PC-9 (cell line): ENCODE measurements around the gene FSIP1. TPM values are rescaled to one million over a fixed set of nuclear protein-coding genes. Genes with fewer than 3 reads are reported as not detected.
"Not testable (repeated sequence)": the region's sequence is repeated elsewhere in the genome, so short reads cannot be mapped to it uniquely, and the experiment has no call there.

Experiments used
- BruUV-seq: library from RNA; stranded (reverse); fragments of 400-500 nt; replicated peaks from 2 replicates; lab custom pipeline; 2021; lab: Mats Ljungman, UMichigan
- CTCF ChIA-PET: fragments of 300-600 bp; sonication (Branson Sonifier 250); formaldehyde crosslinking; loops from one replicate; lab custom pipeline; 2022; ENCODE audit warnings: antibody characterized with exemption; lab: Charles Lee
- POLR2A ChIA-PET: fragments of 300-600 bp; sonication (Branson Sonifier 250); formaldehyde crosslinking; loops from one replicate; lab custom pipeline; 2022; ENCODE audit warnings: antibody characterized with exemption; ENCODE audit not compliant: unreplicated experiment; lab: Charles Lee
- DNase-seq, 2 experiments: peaks; one replicate each; pipeline versions ENCODE4 v3.0.0 to v3.0.0-alpha.2; 2015 to 2022; ENCODE audit warnings: mixed read lengths in 1 of 2
- H2AFZ ChIP-seq: fragments of 200-600 bp; sonication (generic); 2 replicates; pipeline ENCODE4 v1.8.1; 2017; ENCODE audit warnings: antibody characterized with exemption
- H3F3A ChIP-seq: fragments of 200-600 bp; sonication (generic); 2 replicates; pipeline ENCODE4 v1.8.1; 2017; ENCODE audit warnings: antibody characterized with exemption, mild to moderate bottlenecking, low read depth; ENCODE audit not compliant: insufficient read depth
- H3K27ac ChIP-seq: fragments of 200-600 bp; sonication (generic); 2 replicates; pipeline ENCODE4 v1.6.1; 2016; ENCODE audit warnings: mixed run types
- H3K27me3 ChIP-seq: fragments of 200-600 bp; sonication (generic); 2 replicates; pipeline ENCODE4 v1.6.1; 2016; ENCODE audit warnings: low read depth, mixed run types; ENCODE audit not compliant: insufficient read depth
- H3K36me3 ChIP-seq: fragments of 200-600 bp; sonication (generic); 2 replicates; pipeline ENCODE4 v1.6.1; 2016; ENCODE audit warnings: low read depth, mixed run types
- H3K4me1 ChIP-seq: fragments of 200-600 bp; sonication (generic); replicated peaks from 2 replicates; pipeline ENCODE4 v1.6.1; 2016; ENCODE audit warnings: mixed run types; ENCODE audit not compliant: insufficient read depth
- H3K4me2 ChIP-seq: fragments of 200-600 bp; sonication (generic); 2 replicates; pipeline ENCODE4 v1.6.1; 2017; ENCODE audit warnings: mixed run types
- H3K4me3 ChIP-seq: fragments of 200-600 bp; sonication (generic); 2 replicates; pipeline ENCODE4 v1.6.1; 2016; ENCODE audit warnings: mixed run types
- H3K79me2 ChIP-seq: fragments of 200-600 bp; sonication (generic); 2 replicates; pipeline ENCODE4 v1.6.1; 2017; ENCODE audit warnings: low read depth, mixed run types
- H3K9me2 ChIP-seq: fragments of 200-600 bp; sonication (generic); 2 replicates; pipeline ENCODE4 v1.8.1; 2017; ENCODE audit warnings: mild to moderate bottlenecking; ENCODE audit not compliant: insufficient read depth
- H3K9me3 ChIP-seq: fragments of 200-600 bp; sonication (generic); 2 replicates; pipeline ENCODE4 v1.8.1; 2016; ENCODE audit warnings: low read depth; ENCODE audit not compliant: insufficient read depth
- H4K20me1 ChIP-seq: fragments of 200-600 bp; sonication (generic); 2 replicates; pipeline ENCODE4 v1.8.1; 2017; ENCODE audit not compliant: insufficient read depth
- CTCF ChIP-seq: fragments of 200-600 bp; sonication (generic); conservative IDR thresholded peaks from 2 replicates; pipeline ENCODE4 v1.6.1; 2017; ENCODE audit warnings: mixed run types, antibody characterized with exemption, mild to moderate bottlenecking, moderate library complexity
- EZH2 ChIP-seq: fragments of 200-600 bp; sonication (generic); IDR thresholded peaks from 2 replicates; pipeline ENCODE4 v1.8.0; 2017; ENCODE audit warnings: antibody characterized with exemption, low read depth
- intact Hi-C: fragments of 100-400 bp; cut with micrococcal nuclease; formaldehyde crosslinking; loops from one replicate; pipeline ENCODE4 v1.10.0; 2022; ENCODE audit not compliant: unreplicated experiment
- total RNA-seq: library from RNA; stranded (reverse); gene quantifications from 2 replicates; pipeline ENCODE4 v1.2.3, GENCODE V29; 2021

Gene FSIP1
- total RNA-seq, 1 experiment from 2014 or later, result 1.2 TPM

GRCh38 chr15:39820050-39820602, 37.5 kb upstream of the FSIP1 start:
- Histone ChIP-seq H3K9me3 (no peaks in the 10 kb centered on the region), H3K4me2 (no peak overlapping the region), H3K27ac (no peak overlapping the region), H3K27me3 (no peaks in the 10 kb centered on the region), H3K79me2 (no peaks in the 10 kb centered on the region), H3K4me1 (no peaks in the 10 kb centered on the region), H2AFZ (no peak overlapping the region), H3K9me2 (no peaks in the 10 kb centered on the region), H4K20me1 (no peaks in the 10 kb centered on the region), H3K4me3 (no peak overlapping the region), H3K36me3 (no peaks in the 10 kb centered on the region), H3F3A (no peaks in the 10 kb centered on the region)
- DNase-seq, result no peak
- TF ChIP-seq EZH2, result no peak
- no peak for TF ChIP-seq CTCF
- ChIA-PET CTCF (interaction anchor here (0.6 kb wide), 1 partner anchor 161 kb away, joined by 4 read pairs; no protein-coding TSS in a partner anchor), POLR2A (no interaction called here)
- BruUV-seq, result no TSS peak
- intact Hi-C loops, result no loop called here

GRCh38 chr15:39819533-39819932, 36.9 kb upstream of the FSIP1 start:
- Histone ChIP-seq H3K4me2 (no peak overlapping the region), H3K9me3 (no peaks in the 10 kb centered on the region), H3K27me3 (no peaks in the 10 kb centered on the region), H3K27ac (no peak overlapping the region), H3K79me2 (no peaks in the 10 kb centered on the region), H4K20me1 (no peaks in the 10 kb centered on the region), H3K4me1 (no peaks in the 10 kb centered on the region), H3K9me2 (no peaks in the 10 kb centered on the region), H3F3A (no peaks in the 10 kb centered on the region), H2AFZ (no peak overlapping the region), H3K36me3 (no peaks in the 10 kb centered on the region), H3K4me3 (no peak overlapping the region)
- TF ChIP-seq EZH2 (no peak), CTCF (no peak)
- no peak for DNase-seq
- POLR2A ChIA-PET, result no interaction called here
- CTCF ChIA-PET, result interaction anchor here (0.6 kb wide), 1 partner anchor 162 kb away, joined by 4 read pairs; no protein-coding TSS in a partner anchor
- intact Hi-C loops, result no loop called here
- BruUV-seq, result no TSS peak

GRCh38 chr15:39817892-39818291, 35.3 kb upstream of the FSIP1 start:
- no peaks in the 10 kb centered on the region for H3K79me2 ChIP-seq
- ChIA-PET POLR2A (no interaction called here), CTCF (no interaction called here)
- no peak for TF ChIP-seq EZH2
- no peak overlapping the region for H3K4me2 ChIP-seq
- no peak for DNase-seq
- intact Hi-C loops, result no loop called here
- no peaks in the 10 kb centered on the region for H3K4me1 ChIP-seq
- no peak overlapping the region for H2AFZ ChIP-seq
- no peaks in the 10 kb centered on the region for H4K20me1 ChIP-seq
- no peaks in the 10 kb centered on the region for H3K27me3 ChIP-seq
- no peak overlapping the region for H3K27ac ChIP-seq
- BruUV-seq, result no TSS peak
- H3F3A ChIP-seq, result no peaks in the 10 kb centered on the region
- H3K4me3 ChIP-seq, result no peak overlapping the region
- H3K36me3 ChIP-seq, result no peaks in the 10 kb centered on the region
- no peaks in the 10 kb centered on the region for H3K9me2 ChIP-seq
- H3K9me3 ChIP-seq, result no peaks in the 10 kb centered on the region

GRCh38 chr15:39814489-39814888, 31.8 kb upstream of the FSIP1 start:
- Histone ChIP-seq H4K20me1 (no peaks in the 10 kb centered on the region), H3K27ac (no peak overlapping the region), H3K4me1 (no peaks in the 10 kb centered on the region), H3K4me3 (no peak overlapping the region), H3K9me2 (no peaks in the 10 kb centered on the region), H3K9me3 (no peaks in the 10 kb centered on the region), H3K27me3 (no peaks in the 10 kb centered on the region), H3K4me2 (no peak overlapping the region), H3F3A (no peaks in the 10 kb centered on the region), H2AFZ (no peak overlapping the region), H3K79me2 (no peaks in the 10 kb centered on the region), H3K36me3 (no peaks in the 10 kb centered on the region)
- CTCF ChIA-PET, result no interaction called here
- intact Hi-C loops, result no loop called here
- TF ChIP-seq EZH2 (no peak), CTCF (no peak)
- POLR2A ChIA-PET, result no interaction called here
- no peak for DNase-seq
- BruUV-seq, result no TSS peak

GRCh38 chr15:39812651-39813050, 30.0 kb upstream of the FSIP1 start:
- H2AFZ ChIP-seq, H3K4me1 ChIP-seq, CTCF ChIA-PET, BruUV-seq, H3F3A ChIP-seq, POLR2A ChIA-PET, H3K79me2 ChIP-seq, H3K9me3 ChIP-seq, H3K27ac ChIP-seq, H3K9me2 ChIP-seq, DNase-seq, H3K27me3 ChIP-seq, H3K4me2 ChIP-seq, H4K20me1 ChIP-seq, intact Hi-C loops, H3K4me3 ChIP-seq, H3K36me3 ChIP-seq: not testable (repeated sequence)
